Large intestine (tissue), 3 donors: ENCODE measurements around the gene MIPEP. TPM values are rescaled to one million over a fixed set of nuclear protein-coding genes. Genes with fewer than 3 reads are reported as not detected.

Experiments
- DNase-seq, 2 donors: peaks; one replicate each; pipeline versions ENCODE4 v3.0.0 to v3.0.0-alpha.2; 2013
- H3K27ac ChIP-seq: one replicate; pipeline ENCODE4 v1.5.1; 2013; ENCODE audit warnings: low read length
- H3K27me3 ChIP-seq: 2 replicates; pipeline ENCODE4 v1.6.1; 2013; ENCODE audit warnings: low read length; ENCODE audit not compliant: control insufficient read depth, insufficient read depth
- H3K36me3 ChIP-seq: 2 replicates; pipeline ENCODE4 v1.6.1; 2013; ENCODE audit warnings: low read length; ENCODE audit not compliant: control insufficient read depth, insufficient read depth
- H3K4me1 ChIP-seq: one replicate; pipeline ENCODE4 v1.6.1; 2013; ENCODE audit warnings: low read length; ENCODE audit not compliant: control insufficient read depth, insufficient read depth
- H3K4me3 ChIP-seq: one replicate; pipeline ENCODE4 v1.5.1; 2013; ENCODE audit warnings: low read length
- H3K9me3 ChIP-seq: one replicate; pipeline ENCODE4 v1.6.1; 2013; ENCODE audit warnings: mild to moderate bottlenecking, low read depth, low read length, moderate library complexity; ENCODE audit not compliant: control insufficient read depth
- WGBS: methylation state at CpG from one replicate; pipeline ENCODE4 v1.1.5; 2013; ENCODE audit warnings: low lambda C conversion rate; ENCODE audit not compliant: insufficient coverage; 5-methylcytosine and 5-hydroxymethylcytosine counted together
- polyA plus RNA-seq: library from polyadenylated mRNA; unstranded; fragments of 120-200 nt; gene quantifications from one replicate; pipeline ENCODE4 v1.2.1, GENCODE V29; 2013

MIPEP gene
- polyA plus RNA-seq, 1 donor = 19.7 TPM

DNA sequence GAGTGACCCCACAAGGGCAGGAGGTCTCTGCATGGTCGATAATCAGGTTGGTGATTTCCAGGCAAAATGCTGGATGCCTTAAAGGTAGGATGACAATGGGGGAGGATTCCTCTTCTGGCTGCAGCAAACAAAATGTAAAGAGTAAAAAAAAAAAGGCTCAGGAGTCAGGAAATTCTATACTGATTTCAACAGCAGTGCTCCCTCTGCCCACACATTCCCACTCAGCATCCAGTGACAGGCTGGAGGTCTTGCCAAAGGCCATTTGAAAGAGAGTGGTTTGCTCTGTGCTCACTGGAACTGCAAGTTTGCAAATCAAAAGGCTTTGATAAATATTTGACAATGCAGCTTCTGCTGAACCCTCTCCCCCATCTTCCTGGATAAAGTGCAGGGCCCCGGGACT lies 183.6 kb downstream of the MIPEP start:
- WGBS = no CpG with 5 or more reads among the region's 2 CpGs
- no peak for DNase-seq
- Histone ChIP-seq H3K36me3 (no peaks in the 10 kb centered on the region), H3K27ac (no peak overlapping the region), H3K4me3 (no peak overlapping the region), H3K4me1 (no peaks in the 10 kb centered on the region), H3K27me3 (no peaks in the 10 kb centered on the region), H3K9me3 (no peaks in the 10 kb centered on the region)

DNA sequence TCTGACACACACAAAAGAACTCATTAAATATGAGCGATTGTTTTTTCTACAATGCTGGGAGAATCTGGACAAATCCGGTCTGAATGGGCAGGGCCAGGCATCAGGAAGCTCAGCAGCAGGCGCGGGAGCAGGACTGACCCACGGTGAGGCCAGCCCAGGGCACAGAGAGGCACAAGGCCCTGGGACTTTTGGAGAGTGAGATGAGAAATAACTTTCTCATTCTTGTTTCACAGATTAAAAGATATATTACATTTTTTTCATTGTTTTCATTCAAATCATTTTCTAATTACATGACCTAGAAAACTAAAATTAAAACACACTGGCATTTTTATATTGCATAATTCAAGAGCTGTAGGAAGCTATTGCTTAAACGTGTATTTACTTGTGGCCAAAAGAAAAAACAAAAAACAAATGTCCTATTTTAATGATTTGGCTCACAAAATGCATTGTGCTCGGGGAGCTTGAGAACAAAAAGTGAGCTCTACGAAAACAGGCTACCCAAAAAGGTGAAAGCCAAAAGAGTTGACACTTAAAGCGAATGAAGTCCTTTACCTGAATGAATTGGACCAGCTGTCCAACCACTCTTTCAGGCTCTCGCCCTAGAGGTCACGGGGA lies 185.8 kb downstream of the MIPEP start:
- H3K4me3 ChIP-seq = no peak overlapping the region
- no peaks in the 10 kb centered on the region for H3K36me3 ChIP-seq
- WGBS = 100% methylated on average over 1 of the region's 11 CpGs
- no peaks in the 10 kb centered on the region for H3K4me1 ChIP-seq
- no peaks in the 10 kb centered on the region for H3K9me3 ChIP-seq
- no peak for DNase-seq
- no peaks in the 10 kb centered on the region for H3K27me3 ChIP-seq
- no peak overlapping the region for H3K27ac ChIP-seq

DNA sequence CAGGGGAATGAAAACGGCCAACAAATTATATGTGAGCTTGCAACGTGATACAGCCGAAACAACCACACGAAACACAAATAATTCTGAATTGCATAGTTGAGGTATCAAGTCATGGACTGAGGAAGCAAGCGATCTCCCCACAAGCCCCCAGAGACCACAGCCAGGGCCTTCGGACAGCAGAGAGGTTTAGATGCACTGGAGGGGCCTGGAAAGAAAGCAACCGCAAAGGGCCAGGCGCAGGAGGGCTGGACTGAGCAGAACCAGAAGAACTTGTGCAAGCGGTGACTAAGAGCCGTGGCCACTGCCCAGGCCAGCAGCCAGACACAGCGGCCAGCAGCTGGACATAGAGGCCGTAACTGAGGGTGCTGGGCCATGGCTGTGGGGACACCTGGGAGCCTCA lies 187.6 kb downstream of the MIPEP start:
- H3K27ac ChIP-seq = no peak overlapping the region
- no peaks in the 10 kb centered on the region for H3K36me3 ChIP-seq
- no peaks in the 10 kb centered on the region for H3K9me3 ChIP-seq
- no peak overlapping the region for H3K4me3 ChIP-seq
- H3K4me1 ChIP-seq = no peaks in the 10 kb centered on the region
- 93% methylated on average over 3 of the region's 12 CpGs for WGBS
- no peak for DNase-seq
- H3K27me3 ChIP-seq = no peaks in the 10 kb centered on the region

DNA sequence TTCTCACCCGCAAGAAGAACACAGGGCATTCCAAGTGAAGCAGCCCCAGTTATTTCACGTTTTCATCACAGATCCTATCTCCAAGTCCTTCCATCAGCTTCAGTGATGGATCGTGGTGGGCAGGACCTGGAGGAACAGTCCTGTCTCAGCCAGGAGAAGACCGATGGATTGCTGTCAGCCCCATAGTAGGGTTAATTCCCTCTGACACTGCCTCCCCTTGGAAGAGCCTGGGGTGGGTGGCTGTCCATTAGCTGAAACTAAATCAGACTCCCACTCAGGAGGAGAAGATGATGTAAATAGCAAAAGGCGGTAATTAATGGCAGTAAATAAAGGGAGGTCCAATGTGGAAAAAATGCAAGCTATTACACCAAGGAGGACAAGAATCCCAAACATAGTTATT lies 188.0 kb downstream of the MIPEP start:
- Histone ChIP-seq H3K4me3 (no peak overlapping the region), H3K4me1 (no peaks in the 10 kb centered on the region), H3K27me3 (no peaks in the 10 kb centered on the region), H3K27ac (no peak overlapping the region), H3K9me3 (no peaks in the 10 kb centered on the region), H3K36me3 (no peaks in the 10 kb centered on the region)
- WGBS = no CpG with 5 or more reads among the region's 5 CpGs
- DNase-seq = no peak

DNA sequence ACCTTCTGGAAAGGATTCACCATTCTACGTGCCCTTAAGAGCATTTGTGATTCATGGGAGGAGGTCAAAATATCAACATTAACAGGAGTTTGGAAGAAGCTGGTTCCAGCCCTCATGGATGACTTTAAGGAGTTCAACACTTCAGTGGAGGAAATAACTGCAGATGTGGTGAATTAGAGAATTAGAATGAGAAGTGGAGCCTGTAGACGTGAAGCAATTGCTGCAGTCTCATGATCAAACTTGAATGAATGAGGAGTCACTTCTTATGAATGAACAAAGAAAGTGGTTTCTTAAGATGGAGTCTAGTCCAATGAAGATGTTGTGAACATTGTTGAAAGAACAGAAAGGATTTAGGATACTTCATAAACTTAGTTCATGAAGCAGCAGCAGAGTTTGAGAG lies 189.9 kb downstream of the MIPEP start:
- peaks cover 9% of the 10 kb centered on the region for H3K9me3 ChIP-seq
- H3K36me3 ChIP-seq = no peaks in the 10 kb centered on the region
- peaks cover 6% of the 10 kb centered on the region for H3K27me3 ChIP-seq
- no peak for DNase-seq
- H3K4me1 ChIP-seq = no peaks in the 10 kb centered on the region
- H3K27ac ChIP-seq = no peak overlapping the region
- WGBS = 100% methylated on average over 1 of the region's 2 CpGs
- H3K4me3 ChIP-seq = no peak overlapping the region

DNA sequence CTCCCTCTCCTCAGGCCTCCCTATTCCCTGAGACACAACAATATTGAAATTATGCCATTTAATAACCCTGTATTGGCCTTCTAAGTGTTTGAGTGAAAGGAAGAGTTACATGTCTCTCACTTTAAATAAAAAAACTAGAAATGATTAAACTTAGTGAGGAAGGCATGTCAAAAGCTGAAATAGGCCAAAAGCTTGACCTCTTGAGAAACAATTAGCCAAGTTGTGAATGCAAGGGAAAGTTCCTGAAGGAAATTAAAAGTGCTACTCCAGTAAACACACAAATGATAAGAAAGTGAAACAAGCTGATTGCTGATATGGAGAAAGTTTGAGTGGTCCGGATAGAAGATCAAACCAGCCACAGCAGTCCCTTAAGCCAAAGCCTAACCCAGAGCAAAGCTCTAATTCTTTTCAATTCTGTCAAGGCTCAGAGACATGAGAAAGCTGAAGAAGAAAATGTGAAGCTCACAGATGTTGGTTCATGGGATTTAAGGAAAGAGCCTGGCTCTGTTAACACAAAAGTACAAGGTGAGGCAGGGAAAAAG lies 191.4 kb downstream of the MIPEP start:
- no peak for DNase-seq
- no CpG with 5 or more reads among the region's 1 CpG for WGBS
- Histone ChIP-seq H3K9me3 (peaks cover 9% of the 10 kb centered on the region), H3K27ac (no peak overlapping the region), H3K27me3 (peaks cover 6% of the 10 kb centered on the region), H3K36me3 (no peaks in the 10 kb centered on the region), H3K4me3 (no peak overlapping the region), H3K4me1 (no peaks in the 10 kb centered on the region)

DNA sequence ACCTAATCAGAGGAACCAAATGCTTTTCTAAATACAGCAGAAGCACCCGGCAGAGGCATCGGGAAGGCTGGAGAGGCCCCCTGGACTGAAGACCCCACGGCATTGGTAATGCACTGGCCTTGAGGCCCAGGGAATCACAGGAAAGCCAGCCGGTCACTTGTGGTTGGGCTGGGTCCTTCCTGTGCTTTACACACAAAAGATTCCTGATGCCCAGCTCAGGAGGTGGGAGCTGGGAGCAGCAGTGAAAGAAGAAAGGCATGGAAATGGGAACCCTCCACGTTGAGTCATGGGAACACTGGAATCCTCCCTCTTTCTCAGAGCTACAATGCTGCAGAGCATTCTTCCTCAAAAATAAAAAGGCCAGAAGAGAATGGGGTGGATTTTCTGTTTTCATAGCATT lies 192.6 kb downstream of the MIPEP start:
- no CpG with 5 or more reads among the region's 5 CpGs for WGBS
- Histone ChIP-seq H3K27me3 (peaks cover 6% of the 10 kb centered on the region), H3K4me3 (no peak overlapping the region), H3K36me3 (no peaks in the 10 kb centered on the region), H3K9me3 (peaks cover 9% of the 10 kb centered on the region), H3K4me1 (no peaks in the 10 kb centered on the region), H3K27ac (no peak overlapping the region)
- no peak for DNase-seq

DNA sequence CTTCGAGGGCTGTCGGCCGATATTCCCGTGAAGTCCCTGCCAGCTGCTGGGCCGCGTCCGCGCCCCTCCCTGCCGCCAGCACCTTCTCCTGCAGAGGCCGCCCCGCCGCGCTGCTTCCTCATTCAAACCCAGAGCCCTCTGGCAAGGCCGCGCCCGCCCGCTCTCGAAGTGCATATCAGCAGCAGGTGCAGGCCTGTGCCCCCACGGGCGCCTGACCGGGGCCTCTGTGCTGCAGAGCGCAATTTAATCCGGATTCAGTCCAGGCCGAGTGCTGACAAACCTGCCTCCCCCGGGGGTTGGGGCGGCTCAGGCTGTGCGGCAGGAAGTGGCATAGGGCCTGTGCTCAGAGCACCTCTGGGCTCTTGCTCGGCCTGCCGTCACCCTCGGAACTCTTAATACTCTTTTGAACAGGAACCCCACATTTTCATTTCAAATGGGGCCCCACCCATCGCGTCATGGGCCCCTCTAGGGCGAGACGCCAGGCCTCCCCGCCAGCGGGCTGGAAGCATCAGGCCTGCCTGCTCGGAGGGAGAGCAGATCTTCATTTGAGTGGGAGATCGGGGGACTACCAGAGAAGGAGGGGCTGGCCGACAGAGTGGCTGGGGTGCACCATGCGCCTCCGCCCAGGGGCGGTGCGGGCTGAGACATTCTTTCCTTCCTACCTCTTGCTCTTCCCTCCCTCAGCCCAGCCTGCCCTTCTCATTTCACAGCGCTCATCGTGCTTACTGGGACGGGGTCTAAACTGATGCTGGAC lies 193.3 kb downstream of the MIPEP start:
- peaks cover 9% of the 10 kb centered on the region for H3K9me3 ChIP-seq
- no peaks in the 10 kb centered on the region for H3K36me3 ChIP-seq
- no peak overlapping the region for H3K27ac ChIP-seq
- H3K27me3 ChIP-seq = peaks cover 6% of the 10 kb centered on the region
- peak in 1 of 2 donors; percentile 34 for DNase-seq
- no CpG with 5 or more reads among the region's 46 CpGs for WGBS
- no peak overlapping the region for H3K4me3 ChIP-seq
- H3K4me1 ChIP-seq = no peaks in the 10 kb centered on the region

DNA sequence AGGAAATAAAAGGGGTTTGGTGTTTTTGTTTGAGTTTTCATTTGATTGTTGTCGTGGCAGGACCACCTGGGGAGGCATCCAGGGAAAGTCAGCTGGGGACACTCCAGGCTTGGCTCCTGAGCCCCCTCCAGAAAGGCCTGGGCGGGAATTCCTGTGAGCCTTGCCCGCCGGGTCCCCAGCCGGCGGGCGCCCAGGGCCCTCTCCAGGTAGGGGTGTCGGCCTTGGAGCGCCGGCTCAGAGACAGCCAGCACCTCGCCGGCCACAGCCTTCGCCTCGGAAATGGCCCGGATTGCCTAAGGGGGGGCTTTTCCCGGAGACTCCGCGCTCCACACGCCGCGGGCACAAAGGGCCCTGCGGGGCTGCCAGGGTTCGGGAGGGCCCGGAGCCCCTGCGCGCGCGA lies 194.0 kb downstream of the MIPEP start:
- Histone ChIP-seq H3K27ac (no peak overlapping the region), H3K4me1 (no peaks in the 10 kb centered on the region), H3K4me3 (no peak overlapping the region), H3K9me3 (peaks cover 9% of the 10 kb centered on the region), H3K27me3 (peaks cover 6% of the 10 kb centered on the region), H3K36me3 (no peaks in the 10 kb centered on the region)
- WGBS = no CpG with 5 or more reads among the region's 28 CpGs
- DNase-seq = no peak

DNA sequence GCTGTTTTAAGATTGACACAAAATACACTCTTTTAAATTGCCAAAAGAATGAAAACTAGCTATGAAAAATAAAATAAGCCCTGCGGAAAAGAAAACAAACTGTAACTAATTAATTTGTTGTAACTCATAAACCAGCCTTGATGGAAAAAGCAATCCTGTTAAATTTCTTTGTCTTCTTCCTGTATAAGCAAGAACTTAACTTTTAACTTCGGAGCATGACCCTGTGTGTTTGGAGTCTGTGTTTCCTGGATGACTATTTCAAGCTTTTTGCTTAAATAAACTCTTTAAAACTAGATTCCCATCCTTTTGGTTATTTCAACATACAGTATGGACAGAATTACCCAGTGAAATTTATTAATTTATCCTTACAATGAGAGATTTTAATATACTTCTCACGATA lies 196.4 kb downstream of the MIPEP start:
- Histone ChIP-seq H3K27me3 (peaks cover 6% of the 10 kb centered on the region), H3K36me3 (no peaks in the 10 kb centered on the region), H3K4me3 (no peak overlapping the region), H3K9me3 (peaks cover 9% of the 10 kb centered on the region), H3K4me1 (no peaks in the 10 kb centered on the region), H3K27ac (no peak overlapping the region)
- no peak for DNase-seq
- 93% methylated on average over 2 of the region's 3 CpGs for WGBS
